Hindlimb muscle (tissue), 1 donor: ENCODE data around the gene L1TD1. TPM values are rescaled to one million over a fixed set of nuclear protein-coding genes. Genes with fewer than 3 reads are reported as not detected.
A peak's percentile ranks its signal among the peaks of the same experiment; 100 is the strongest.
"Not testable (repeated sequence)": the region's sequence is repeated elsewhere in the genome, so short reads cannot be mapped to it uniquely, and the experiment has no call there.

Experiments
- DNase-seq: peaks from one replicate; pipeline ENCODE4 v3.0.0-alpha.2; 2013
- polyA plus RNA-seq: library from polyadenylated mRNA; unstranded; fragments of 120-200 nt; gene quantifications from one replicate; pipeline ENCODE4 v1.2.1, GENCODE V29; 2013; ENCODE audit not compliant: insufficient read length

The L1TD1 gene, protein sequence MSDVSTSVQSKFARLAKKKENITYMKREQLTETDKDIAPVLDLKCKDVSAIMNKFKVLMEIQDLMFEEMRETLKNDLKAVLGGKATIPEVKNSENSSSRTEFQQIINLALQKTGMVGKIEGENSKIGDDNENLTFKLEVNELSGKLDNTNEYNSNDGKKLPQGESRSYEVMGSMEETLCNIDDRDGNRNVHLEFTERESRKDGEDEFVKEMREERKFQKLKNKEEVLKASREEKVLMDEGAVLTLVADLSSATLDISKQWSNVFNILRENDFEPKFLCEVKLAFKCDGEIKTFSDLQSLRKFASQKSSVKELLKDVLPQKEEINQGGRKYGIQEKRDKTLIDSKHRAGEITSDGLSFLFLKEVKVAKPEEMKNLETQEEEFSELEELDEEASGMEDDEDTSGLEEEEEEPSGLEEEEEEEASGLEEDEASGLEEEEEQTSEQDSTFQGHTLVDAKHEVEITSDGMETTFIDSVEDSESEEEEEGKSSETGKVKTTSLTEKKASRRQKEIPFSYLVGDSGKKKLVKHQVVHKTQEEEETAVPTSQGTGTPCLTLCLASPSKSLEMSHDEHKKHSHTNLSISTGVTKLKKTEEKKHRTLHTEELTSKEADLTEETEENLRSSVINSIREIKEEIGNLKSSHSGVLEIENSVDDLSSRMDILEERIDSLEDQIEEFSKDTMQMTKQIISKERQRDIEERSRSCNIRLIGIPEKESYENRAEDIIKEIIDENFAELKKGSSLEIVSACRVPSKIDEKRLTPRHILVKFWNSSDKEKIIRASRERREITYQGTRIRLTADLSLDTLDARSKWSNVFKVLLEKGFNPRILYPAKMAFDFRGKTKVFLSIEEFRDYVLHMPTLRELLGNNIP
- polyA plus RNA-seq, result 0.52 TPM

DNA sequence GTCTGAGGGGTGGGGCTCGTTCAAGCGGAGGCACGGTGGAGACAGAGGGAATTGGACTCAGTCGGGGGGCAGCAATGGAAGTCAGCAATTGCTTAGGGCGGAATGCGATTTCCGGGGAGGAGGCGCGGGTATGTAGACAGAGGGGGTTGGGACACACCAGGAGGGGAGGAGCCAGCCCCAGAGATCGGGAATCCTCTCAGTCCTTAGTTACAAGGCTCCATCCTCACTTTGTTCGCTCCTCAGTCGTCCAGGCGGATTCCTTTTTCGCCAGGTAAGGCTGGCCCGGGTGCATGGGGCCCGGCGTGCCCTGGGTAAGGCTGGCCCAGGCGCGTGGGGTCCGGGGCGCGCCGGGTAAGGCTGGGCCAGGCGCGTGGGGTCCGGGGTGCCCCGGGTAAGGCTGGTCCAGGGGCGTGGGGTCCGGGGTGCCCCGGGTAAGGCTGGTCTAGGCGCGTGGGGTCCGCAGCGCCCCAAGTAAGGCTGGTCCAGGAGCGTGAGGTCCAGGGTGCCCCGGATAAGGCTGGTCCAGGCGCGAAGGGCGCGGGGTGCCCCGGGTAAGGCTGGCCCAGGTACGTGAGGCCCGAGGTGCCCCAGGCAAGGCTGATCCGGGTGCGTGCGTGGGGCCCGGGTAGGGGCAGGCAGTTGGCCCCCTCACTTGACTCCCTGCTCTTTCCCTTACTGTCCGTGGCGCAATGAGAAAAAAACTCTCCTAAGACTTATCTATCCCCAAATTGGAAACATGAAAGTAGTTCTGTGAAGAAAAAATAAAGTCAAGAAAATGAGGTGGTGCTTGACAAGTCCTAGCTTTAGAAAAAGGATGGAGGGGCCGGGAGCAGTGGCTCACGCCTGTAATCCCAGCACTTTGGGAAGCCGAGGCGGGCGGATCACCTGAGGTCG, at the start of gene L1TD1:
Gene L1TD1, plus strand, starts transcription at position 199 of the 894 bp plus-strand sequence. CDS start 11,780 bp downstream, outside the sequence.
- DNase-seq, result peak; percentile 26

DNA sequence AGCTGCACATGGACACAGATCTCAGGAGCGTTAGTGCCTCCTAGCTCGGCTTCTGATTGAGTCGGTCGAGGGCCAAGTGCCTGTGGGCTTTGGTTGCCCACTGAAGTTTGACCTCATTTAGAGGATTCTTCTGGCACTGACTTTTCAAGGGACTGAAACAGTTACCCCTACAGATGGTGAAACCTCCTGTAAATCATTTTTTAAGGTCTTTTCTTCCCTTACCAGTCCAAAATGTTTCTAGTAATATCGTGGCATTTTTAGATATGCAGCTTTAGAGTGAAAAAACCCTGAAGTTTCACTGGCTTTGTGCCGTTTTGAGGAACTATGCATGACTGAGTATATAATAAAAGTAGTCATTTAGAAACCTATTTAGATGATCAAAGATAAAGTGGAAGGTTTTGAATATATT, 34.7 kb upstream of the L1TD1 start:
- no peak for DNase-seq

DNA sequence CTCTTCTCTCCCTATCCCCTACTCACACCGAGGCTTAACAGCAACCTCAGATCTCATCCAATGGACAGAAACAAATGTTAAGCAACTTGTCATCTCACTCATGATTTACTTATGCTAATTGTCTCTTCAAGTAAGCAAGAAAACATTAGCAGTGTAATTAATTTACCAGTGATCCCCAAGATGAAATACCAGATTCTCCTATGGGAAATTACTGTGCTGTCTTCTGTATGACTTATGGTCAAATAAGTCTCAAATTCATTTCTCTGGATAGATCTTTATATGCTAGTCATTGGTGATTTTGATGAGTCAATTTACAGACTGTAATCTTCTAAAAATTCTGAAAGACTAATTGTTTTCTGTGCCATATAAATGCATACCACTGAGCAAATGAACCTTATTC, 32.9 kb upstream of the L1TD1 start:
- no peak for DNase-seq

DNA sequence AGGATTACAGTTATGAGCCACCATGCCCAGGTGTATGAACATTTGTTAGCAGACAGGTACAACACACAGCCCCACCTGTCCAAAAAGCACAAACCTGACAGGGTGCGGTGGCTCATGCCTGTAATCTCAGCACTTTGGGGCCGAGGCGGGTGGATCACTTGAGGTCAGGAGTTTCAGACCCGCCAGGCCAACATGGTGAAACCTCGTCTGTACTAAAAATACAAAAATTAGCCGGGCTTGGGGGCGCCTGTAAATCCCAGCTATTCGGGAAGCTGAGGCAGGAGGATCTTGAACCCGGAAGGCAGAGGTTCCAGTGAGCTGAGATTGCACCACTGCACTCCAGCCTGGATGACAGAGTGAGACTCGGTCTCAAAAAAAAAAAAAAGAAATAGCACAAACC, 24.3 kb upstream of the L1TD1 start:
- DNase-seq, result not testable (repeated sequence)

DNA sequence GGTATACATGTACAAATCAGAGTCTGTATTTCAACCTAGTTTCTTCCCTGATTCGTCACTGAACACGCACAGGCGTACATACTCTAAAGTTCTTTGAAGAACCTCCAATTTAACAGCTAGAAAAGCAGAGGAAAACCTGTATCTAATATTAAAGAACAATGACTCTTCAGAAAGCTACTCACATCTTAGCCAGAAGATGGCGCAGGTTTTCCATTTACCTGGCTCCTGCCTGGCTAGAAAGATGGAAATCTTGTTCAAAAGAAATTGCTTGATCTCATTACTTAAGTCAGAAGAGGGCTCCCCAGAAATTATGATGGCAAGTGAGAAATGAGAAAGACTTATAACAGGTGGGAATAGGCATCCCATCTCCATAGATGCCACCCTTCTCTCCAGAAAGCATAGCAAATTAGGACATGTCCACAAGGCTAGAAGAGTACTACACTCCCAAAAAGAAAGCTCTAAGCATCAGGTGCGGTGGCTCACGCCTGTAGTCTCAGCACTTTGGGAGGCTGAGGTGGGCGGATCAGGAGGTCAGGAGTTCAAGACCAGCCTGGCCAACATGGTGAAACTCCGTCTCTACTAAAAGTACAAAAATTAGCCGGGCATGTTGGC, 19.0 kb upstream of the L1TD1 start:
- DNase-seq, result peak; percentile 58

DNA sequence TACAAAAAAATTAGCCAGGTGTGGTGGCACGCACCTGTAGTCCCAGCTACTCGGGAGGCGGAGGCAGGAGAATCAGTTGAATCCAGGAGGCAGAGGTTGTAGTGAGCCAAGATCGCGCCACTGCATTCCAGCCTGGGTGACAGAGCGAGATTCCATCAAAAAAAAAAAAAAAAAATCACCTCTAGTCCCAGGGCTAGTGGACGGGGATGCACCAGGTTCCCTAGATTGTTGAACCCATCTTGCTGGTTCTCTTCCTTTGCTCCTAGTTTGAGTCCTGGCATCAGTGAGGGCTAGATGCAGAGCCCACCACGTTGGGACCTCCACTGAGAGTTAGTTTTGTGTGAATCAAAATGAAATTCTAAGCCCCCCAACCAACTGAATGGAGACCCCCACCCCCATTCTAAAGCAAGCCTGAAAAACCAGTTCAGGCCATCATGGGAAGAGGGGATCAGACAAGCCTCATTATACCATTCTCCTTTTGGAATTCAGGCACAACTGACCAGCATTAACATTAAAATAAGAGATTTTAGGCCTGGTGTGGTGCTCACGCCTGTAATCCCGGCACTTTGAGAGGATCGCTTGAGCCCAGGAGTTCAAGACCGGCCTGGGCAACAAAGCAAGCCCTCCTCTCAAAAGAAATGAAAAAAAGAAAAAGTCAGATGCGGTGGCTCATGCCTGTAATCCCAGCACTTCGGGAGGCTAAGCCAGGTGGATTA, 17.9 kb upstream of the L1TD1 start:
- DNase-seq, result no peak

DNA sequence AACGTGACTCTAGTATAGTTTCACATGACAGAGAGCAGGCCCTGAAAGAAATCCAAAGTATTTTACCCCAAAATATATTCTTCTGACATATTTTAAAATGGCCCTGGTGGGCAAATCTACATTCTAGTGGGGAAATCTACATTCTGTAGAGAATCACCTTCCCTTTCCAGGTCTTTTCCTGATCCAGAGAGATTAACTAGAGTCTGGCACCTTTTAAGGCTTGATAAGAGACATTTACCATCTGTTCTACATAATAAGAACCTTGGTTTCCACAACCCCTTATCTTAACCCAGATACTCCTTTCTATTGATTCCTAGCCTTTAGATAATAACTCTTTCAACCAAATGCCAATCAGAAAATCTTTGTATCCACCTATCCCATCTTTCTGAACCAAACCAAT, 17.0 kb upstream of the L1TD1 start:
- DNase-seq, result no peak

DNA sequence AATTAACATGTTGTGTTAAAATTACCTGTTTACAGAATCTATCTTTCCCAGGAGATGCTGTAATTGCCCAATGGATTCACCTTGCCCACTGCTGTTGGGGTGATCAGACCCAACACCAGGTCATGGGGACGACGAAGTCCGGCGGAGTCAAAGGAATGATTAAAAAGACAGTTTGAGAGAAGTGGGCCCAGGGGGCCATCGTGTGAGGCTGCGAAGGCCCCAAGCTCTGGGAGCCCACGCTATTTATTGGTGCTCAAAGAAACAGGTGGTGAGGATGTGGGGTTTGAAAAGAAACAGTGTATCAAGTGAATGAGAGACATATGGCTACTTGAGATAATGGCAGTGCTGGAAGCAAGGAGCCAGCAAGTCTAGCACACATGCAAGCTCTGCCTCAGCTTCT, 16.3 kb upstream of the L1TD1 start:
- DNase-seq, result no peak

DNA sequence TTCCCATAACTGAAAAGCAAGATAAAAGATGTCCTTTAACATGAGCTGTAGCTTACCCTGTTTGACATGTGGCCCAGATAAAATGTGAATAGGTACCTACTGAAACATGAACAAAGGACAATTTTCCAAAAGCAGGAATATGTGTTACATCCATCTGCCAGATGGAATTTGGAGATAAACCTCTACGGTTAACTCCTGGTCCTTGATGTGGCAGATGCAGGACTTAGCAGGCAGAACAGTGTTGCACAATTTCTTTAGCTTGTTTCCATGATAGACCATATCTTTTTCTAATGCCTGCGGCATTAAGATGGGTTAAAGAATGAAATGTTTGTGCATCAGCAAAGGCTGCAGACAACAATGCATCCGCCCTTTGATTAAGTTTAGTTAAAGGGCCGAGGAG, 14.6 kb upstream of the L1TD1 start:
- not testable (repeated sequence) for DNase-seq

DNA sequence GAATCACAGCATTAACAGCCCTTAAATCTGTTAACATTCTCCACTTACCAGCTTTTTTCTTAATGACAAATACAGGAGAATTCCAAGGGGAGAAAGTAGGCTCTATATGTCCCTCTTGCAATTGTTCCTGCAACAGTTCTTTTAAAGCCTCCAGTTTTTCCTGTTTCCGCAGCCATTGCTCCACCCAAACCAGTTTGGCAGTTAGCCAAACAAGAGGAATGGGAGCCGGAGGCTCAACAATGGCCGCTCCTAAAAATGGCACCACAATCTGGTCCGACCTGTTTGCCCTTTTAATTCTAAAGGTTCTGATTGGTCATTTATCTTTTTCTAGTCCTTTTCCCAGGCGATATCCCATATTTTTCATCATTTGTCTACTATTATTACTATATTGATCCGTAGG, 14.0 kb upstream of the L1TD1 start:
- no peak for DNase-seq

DNA sequence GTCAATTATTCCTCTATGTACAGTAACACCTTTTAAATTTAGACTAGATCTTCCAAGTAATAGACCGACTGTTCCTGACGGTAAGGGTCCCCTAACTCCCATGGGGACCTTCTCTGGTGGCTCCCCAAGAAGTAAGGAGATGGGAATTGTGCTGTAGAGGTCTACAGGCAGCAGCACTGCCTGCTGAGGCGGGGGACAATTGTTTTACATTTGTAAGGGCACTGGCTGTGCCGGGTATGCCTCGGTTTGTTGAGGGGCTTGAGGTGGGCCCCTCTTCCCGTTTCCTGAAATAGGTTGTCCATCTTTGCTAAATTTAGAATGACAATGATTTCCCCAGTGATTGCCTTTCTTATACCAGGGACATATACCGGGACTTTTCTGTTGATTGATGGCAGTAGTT, 13.1 kb upstream of the L1TD1 start:
- no peak for DNase-seq

DNA sequence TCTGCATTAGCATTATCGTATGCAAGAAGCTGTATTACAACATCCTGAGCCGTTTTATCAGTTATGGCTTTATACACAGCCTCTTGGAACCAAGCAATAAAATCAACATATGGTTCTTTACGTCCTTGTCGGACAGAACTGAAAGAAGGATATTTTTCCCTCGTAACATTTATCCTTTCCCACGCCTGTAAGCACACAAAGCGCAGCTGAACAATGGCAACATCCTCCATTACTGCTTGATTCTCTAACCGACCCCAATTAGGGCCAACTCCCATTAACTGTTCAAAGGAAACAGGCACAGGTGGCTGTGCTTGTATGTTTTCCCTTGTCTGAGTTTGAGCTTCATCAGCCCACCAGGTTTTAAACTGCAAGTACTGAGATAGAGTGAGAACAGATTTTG, 12.5 kb upstream of the L1TD1 start:
- DNase-seq, result not testable (repeated sequence)

DNA sequence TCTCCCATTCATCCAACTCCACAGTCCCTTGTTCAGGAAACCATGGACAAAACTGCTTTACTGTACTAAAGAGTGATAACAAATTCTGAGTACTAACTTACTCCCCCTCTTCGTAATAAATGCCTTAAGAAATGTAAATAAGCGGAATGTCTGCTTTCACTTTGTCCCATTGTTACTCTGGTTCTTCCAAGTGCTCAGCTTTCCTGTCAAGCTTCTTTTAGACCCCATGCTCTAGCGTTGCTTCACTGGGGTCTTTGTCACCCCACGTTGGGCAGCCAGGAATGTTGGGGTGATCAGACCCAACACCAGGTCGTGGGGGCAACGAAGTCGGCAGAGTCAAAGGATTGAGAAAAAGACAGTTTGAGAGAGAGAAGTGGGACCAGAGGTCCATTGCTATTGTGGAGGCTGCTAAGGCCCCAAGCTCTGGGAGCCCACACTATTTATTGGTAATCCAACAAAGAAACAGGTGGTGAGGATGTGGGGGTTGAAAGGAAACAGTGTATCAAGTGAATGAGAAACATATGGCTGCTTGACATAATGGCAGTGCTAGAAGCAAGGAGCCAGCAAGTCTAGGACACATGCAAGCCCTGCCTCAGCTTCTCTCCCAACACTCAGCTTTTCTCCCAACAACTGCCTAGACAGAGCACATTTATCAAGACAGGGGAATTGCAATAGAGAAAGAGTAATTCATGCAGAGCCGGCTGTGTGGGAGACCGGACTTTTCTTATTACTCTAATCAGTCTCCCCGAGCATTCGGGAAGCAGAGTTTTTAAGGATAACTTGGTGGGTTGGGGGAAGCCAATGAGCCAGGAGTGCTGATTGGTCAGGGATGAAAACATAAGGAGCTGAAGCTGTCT, 11.3 kb upstream of the L1TD1 start:
- not testable (repeated sequence) for DNase-seq

DNA sequence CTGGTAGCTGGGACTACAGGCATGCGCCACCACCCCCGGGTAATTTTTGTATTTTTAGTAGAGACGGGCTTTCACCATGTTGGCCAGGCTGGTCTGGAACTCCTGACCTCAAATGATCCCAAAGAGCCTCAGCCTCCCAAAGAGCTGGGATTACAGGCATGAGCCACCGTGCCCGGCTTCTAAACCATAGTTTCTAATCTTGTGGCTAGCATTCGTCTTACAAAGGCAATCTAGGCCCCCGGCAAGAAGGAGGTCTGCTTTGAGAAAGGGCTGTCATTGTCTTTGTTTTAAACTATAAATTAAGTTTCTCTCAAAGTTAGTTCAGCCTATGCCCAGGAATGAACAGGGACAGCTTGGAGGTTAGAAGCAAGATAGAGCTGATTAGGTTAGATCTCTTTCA, 10.3 kb upstream of the L1TD1 start:
- DNase-seq, result no peak

DNA sequence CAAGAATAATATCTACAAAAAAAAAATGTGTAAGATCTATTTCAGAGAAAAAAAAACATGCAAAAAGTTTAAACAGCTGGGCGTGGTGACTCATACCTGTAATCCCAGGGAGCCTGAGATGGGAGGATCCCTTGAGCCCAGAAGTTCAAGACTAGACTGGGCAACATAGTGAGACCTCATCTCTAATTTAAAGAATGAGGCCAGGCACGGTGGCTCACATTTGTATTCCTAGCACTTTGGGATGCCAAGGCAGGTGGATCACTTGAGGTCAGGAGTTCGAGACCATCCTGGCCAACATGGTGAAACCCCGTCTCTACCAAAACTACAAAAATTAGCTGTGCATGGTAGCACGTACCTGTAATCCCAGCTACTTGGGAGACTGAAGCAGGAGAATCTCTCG, 9.4 kb upstream of the L1TD1 start:
- DNase-seq, result not testable (repeated sequence)

DNA sequence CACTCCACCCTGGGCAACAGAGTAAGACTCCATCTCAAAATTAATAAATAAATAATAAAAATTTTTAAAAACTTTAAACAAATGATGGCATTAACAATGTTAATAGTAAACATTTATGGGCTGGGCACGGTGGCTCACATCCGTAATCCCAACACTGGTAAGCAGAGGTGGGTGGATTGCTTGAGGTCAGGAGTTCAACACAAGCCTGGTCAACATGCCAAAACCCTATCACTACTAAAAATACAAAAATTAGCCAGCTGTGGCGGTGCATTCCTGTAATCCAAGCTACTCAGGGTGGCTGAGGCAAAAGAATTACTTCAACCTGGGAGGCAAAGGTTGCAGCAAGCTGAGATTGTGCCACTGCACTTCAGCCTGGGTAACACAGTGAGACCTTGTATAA, 9.0 kb upstream of the L1TD1 start:
- no peak for DNase-seq

DNA sequence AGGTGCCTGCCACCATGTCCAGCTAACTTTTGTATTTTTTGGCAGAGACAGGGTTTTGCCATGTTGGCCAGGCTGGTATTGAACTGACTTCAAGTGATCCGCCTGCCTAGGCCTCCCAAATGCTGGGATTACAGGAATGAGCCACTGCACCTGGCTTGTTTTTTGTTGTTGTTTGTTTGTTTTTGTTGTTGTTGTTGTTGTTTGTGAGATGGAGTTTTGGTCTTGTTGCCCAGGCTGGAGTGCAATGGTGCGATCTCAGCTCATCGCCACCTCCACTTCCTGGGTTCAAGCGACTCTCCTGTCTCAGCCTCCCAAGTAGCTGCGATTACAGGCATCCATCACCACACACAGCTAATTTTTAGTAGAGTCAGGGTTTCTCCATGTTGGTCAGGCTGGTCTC, 7.1 kb upstream of the L1TD1 start:
- DNase-seq, result no peak

DNA sequence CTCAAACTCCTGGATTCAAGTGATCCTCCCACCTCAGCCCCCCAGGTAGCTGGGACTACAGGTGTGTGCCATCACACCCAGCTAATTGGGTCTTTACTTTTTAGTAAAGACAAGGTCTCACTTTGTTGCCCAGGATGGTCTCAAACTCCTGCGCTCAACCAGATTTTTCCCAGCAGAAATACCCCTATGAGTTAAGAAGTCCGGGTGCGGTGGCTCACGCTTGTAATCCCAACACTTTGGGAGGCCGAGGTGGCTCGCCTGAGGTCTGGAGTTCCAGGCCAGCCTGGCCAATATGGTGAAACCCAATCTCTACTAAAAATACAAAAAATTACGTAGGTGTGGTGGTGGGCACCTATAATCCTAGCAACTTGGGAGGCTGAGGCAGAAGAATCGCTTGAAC, 6.5 kb upstream of the L1TD1 start:
- DNase-seq, result no peak

DNA sequence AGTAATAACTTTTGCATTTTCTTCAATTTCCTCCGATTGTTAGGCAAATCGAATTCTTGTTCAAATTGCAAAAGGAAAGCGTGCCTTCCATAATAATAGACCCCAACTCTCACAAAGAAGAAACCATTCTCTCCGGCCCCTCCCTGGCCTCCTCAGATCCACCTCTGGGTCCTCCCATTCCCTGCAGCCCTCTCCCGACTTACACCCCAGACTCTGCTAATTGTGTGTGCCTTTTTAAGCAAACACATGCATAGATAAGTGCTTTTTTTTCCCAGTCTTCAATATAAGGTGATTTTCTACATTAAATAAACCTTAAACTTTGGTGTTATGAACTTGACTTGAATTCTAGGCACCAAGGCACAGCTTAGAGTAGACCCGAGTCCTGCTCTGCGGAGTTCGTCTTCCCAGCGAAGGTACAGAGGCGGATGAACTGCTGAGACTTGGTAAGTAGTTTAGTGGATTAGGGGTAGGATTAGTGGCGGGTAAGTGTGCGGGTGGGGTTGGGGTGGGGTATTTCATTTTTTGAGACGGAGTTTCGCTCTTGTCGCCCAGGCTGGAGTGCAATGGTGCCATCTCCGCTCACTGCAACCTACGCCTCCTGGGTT, 1.5 kb downstream of the L1TD1 start:
- no peak for DNase-seq
